Peyer's patch (tissue), 4 donors: ENCODE results near the gene FGF22.
A peak's percentile ranks its signal among the peaks of the same experiment; 100 is the strongest.

Experiments used
- POLR2A ChIP-seq, 2 donors: fragments of 450-650 bp; IDR thresholded peaks; one replicate each; pipeline ENCODE4 v1.5.1; 2017; ENCODE audit warnings: antibody characterized with exemption in 2 of 2, mild to moderate bottlenecking in 2 of 2, moderate library complexity in 2 of 2
- TF ChIP-seq, protein P1 (sequence below), 6 experiments: fragments of 450-650 bp in 4 of 6; fragments of 200-600 bp in 2 of 6; sonication (generic) in 1 of 6; IDR thresholded peaks; one replicate each; pipeline ENCODE4 v1.5.1; 2017 to 2019; ENCODE audit warnings: antibody characterized with exemption in 6 of 6, mild to moderate bottlenecking in 3 of 6, moderate library complexity in 1 of 6

DNA sequence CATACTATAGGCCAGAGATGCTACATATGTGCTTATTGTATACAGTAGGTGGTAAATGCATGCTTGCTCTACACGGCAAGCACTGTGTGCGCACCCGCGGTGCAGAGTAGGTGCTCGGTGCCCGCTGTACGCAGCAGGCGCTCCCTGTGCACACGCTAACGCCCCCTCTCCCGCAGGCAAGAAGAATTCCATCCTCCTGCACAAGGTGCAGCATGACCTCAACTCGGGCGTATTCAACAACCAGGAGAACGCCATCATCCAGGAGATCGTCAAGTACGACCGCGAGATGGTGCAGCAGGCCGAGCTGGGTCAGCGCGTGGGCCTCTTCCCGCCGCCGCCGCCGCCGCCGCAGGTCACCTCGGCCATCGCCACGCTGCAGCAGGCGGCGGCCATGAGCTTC is 24.1 kb upstream of the FGF22 start:
- TF ChIP-seq POLR2A (IDR thresholded peaks at IDR 0.05) = no peak
- TF ChIP-seq, protein P1, sequence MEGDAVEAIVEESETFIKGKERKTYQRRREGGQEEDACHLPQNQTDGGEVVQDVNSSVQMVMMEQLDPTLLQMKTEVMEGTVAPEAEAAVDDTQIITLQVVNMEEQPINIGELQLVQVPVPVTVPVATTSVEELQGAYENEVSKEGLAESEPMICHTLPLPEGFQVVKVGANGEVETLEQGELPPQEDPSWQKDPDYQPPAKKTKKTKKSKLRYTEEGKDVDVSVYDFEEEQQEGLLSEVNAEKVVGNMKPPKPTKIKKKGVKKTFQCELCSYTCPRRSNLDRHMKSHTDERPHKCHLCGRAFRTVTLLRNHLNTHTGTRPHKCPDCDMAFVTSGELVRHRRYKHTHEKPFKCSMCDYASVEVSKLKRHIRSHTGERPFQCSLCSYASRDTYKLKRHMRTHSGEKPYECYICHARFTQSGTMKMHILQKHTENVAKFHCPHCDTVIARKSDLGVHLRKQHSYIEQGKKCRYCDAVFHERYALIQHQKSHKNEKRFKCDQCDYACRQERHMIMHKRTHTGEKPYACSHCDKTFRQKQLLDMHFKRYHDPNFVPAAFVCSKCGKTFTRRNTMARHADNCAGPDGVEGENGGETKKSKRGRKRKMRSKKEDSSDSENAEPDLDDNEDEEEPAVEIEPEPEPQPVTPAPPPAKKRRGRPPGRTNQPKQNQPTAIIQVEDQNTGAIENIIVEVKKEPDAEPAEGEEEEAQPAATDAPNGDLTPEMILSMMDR (IDR thresholded peaks at IDR 0.05) = peak in 3 of 6 experiments; percentile 15 to 44 (median 18)
